Uterus (tissue), 4 donors: Measurements from ENCODE around the gene TRIM43. TPM values are rescaled to one million over a fixed set of nuclear protein-coding genes. Genes with fewer than 3 reads are reported as not detected.

Experiments used
- small RNA-seq: library from RNA; depleted of rRNA; stranded (forward); fragments of <200 nt; gene quantifications from one replicate; pipeline ENCODE3, GENCODE V24; 2016
- total RNA-seq, 4 donors: library from RNA; depleted of rRNA in 3 of 4; stranded (reverse); fragments of >200 nt in 3 of 4; gene quantifications; one replicate each; pipeline versions ENCODE4 v1.1.0 to v1.2.4, GENCODE V29; 2014 to 2023
- donor health status: DM: yes; HTN: yes; CAD: no.

The TRIM43 gene
- total RNA-seq, 4 donors from 2014 or later, result 0.48 TPM; not detected in 3

Small RNA genes within 50 kb of the gene (small RNA-seq; reads per million reads assigned to genes)
- gene AC009237.4, result not detected
- not detected for gene AC009237.7

Other genes starting within 250 kb of the TRIM43 start
- 10 to 100 TPM in 3 of 4 donors, 1 to 10 TPM in 1; 4.4 to 62.4 (median 27.1) TPM for gene FAHD2A, start 189.3 kb upstream of the TRIM43 start, total RNA-seq
- not detected for gene TRIM43B, start 107.2 kb upstream of the TRIM43 start, total RNA-seq